ENCODE data around the gene TPI1.
"Not testable (repeated sequence)": the region's sequence is repeated elsewhere in the genome, so short reads cannot be mapped to it uniquely, and the experiment has no call there.

Gene TPI1

DNA sequence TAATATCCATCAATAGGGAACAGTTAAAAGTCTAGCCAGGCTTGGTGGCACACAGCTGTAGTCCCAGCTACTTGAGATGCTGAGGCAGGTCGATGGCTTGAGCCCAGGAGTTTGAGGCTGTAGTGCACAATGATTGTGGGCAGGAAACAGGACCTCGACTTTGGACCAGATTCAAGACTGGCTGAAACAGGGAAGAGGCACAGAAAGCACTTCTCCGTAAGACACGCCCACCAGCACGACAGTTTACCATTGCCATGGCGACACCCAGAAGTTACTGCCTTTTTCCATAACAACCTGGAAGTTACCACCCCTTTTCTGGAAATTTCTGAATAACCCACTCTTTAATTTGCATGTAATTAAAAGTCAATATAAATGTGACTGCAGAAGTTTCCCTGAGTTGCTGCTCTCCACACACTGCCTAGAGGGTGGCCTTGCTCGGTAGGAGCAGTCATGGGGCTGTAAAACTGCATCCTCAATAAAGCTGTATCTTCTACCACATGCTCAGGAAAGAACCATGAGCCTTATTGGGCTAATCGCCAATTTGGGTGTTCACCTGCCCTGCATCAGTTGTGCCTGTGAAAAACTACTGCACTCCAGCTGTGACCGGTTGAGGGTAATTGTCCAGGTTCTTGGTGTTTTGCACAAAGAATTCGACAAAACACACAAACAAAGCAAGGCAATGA lies 32.6 kb downstream of the TPI1 start:
- H3K27ac ChIP-seq (ENCODE audit: low read depth, low read length, severe bottlenecking): no peak overlapping the region
- H3K4me1 ChIP-seq (ENCODE audit: control insufficient read depth, insufficient read depth, low read length, poor library complexity, severe bottlenecking): peaks cover 8% of the 10 kb centered on the region
- H3K9me3 ChIP-seq (ENCODE audit: control insufficient read depth, low read length): no peaks in the 10 kb centered on the region
- H3K36me3 ChIP-seq (ENCODE audit: control insufficient read depth, insufficient read depth, low read length): no peaks in the 10 kb centered on the region
- H3K4me3 ChIP-seq (ENCODE audit: extremely low read depth, insufficient read depth, low read length, poor library complexity, severe bottlenecking): no peak overlapping the region
- 83 to 90% methylated on average over 6 to 10 of the region's 10 CpGs for WGBS, 2 experiments (ENCODE audit: insufficient coverage in 2 of 2)

DNA sequence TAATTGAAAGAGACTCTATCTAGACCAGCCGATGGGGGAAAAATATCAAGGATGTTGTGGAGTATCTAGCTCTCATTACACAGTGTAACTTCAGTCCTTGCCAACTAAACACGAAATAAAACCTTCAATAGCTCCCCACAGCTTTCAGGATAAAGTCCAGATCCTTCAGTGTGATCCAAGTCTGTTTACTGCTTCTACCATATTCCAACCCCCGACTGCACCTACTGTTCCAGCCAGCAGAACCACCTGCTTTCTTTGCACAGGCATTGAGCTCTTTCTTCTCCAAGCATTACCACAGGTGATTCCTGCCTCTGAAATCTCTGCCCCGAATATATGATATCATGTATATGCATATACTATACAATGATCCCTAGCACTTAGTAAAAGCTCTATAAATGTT lies 35.1 kb downstream of the TPI1 start:
- no peak overlapping the region for H3K4me3 ChIP-seq (ENCODE audit: extremely low read depth, insufficient read depth, low read length, poor library complexity, severe bottlenecking)
- WGBS, 2 experiments (ENCODE audit: insufficient coverage in 2 of 2): no CpG with 5 or more reads among the region's 4 CpGs
- no peaks in the 10 kb centered on the region for H3K36me3 ChIP-seq (ENCODE audit: control insufficient read depth, insufficient read depth, low read length)
- H3K27ac ChIP-seq (ENCODE audit: low read depth, low read length, severe bottlenecking): no peak overlapping the region
- peaks cover 14% of the 10 kb centered on the region for H3K4me1 ChIP-seq (ENCODE audit: control insufficient read depth, insufficient read depth, low read length, poor library complexity, severe bottlenecking)
- no peaks in the 10 kb centered on the region for H3K9me3 ChIP-seq (ENCODE audit: control insufficient read depth, low read length)

DNA sequence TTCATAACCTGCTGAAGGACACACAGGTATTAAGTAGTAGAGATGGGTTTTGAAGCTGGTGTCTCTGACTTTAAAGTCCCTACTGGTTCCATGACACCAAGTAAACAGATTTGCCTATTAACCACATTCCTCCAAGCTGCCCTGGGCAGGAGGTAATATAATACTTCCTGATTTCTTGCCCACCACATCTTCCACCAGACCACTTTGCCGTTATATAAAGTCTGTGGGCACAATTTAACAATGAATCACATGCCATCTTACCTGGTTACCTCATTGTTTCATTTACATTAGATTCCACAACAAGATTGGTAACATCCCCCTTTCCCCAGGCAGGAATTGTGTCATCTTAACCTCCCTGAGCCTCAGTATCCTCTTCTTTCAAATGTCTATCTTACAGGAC lies 36.4 kb downstream of the TPI1 start:
- no peak overlapping the region for H3K4me3 ChIP-seq (ENCODE audit: extremely low read depth, insufficient read depth, low read length, poor library complexity, severe bottlenecking)

DNA sequence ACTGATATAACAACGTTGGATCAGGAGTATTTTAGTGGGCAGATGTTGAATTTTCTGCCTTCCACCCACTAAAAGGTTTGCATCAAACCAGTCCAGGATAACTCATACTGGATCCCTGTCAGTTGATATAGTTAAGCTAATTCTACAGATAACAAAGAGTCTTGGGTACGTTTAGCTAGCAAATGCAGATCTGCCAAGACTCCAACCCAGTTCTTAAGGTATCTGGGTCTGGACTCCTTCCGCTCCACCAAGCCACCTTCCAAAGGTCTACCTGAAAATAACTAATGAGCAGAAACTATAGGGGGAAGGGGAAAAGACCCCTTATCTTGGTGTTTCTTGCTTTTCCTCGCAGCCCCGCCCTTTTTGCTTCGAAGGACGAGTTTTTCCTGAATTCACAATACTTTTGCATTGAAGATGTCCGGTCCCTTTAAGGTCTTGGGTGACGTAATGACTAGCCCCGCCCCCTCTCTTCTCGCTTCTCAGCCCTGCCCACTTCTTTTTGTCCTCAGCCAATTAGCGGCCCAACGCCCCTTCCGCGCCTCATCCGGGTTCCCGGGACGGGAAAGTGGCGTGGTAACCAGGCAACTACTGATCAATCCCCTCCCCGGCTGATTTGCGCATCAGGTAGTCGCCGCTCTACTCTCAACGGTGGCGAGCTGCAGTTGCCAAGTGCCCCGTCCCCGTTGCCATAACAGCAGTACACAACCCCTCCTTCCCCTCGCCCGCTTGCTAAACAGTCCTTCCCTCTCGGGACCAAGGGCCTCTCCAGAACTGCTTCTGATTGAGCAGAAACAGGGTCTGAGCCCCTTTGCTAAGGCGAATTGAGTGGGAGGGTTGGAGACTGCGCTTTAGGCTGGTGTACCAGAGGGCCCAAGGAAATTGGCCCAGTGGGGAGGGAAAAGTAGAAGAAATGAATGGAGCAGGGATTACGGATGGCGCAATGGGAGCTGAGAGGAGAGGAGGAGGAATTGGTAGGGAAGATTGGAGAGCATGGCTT lies 37.2 kb downstream of the TPI1 start, which contains the start of gene LRRC23:
Gene LRRC23, plus strand, starts transcription at position 543 of the 997 bp plus-strand sequence. CDS start 812 bp downstream, outside the sequence.
- peak within 1 kb of the TSS; percentile 96 for H3K27ac ChIP-seq (ENCODE audit: low read depth, low read length, severe bottlenecking)
- 5 to 7% methylated on average over 27 to 30 of the region's 34 CpGs for WGBS, 2 experiments (ENCODE audit: insufficient coverage in 2 of 2)
- no peaks in the 10 kb centered on the region for H3K9me3 ChIP-seq (ENCODE audit: control insufficient read depth, low read length)
- H3K4me1 ChIP-seq (ENCODE audit: control insufficient read depth, insufficient read depth, low read length, poor library complexity, severe bottlenecking): peaks cover 14% of the 10 kb centered on the region
- H3K36me3 ChIP-seq (ENCODE audit: control insufficient read depth, insufficient read depth, low read length): no peaks in the 10 kb centered on the region
- peak within 1 kb of the TSS; percentile 54 for H3K4me3 ChIP-seq (ENCODE audit: extremely low read depth, insufficient read depth, low read length, poor library complexity, severe bottlenecking)

More for the DNA sequence above, 36.4 kb downstream of the TPI1 start:
- H3K36me3 ChIP-seq (ENCODE audit: control insufficient read depth, insufficient read depth, low read length): no peaks in the 10 kb centered on the region
- H3K9me3 ChIP-seq (ENCODE audit: control insufficient read depth, low read length): no peaks in the 10 kb centered on the region
- 100% methylated on average over 1 of the region's 1 CpG for WGBS, 2 experiments (ENCODE audit: insufficient coverage in 2 of 2)
- H3K27ac ChIP-seq (ENCODE audit: low read depth, low read length, severe bottlenecking): no peak overlapping the region
- peaks cover 14% of the 10 kb centered on the region for H3K4me1 ChIP-seq (ENCODE audit: control insufficient read depth, insufficient read depth, low read length, poor library complexity, severe bottlenecking)

DNA sequence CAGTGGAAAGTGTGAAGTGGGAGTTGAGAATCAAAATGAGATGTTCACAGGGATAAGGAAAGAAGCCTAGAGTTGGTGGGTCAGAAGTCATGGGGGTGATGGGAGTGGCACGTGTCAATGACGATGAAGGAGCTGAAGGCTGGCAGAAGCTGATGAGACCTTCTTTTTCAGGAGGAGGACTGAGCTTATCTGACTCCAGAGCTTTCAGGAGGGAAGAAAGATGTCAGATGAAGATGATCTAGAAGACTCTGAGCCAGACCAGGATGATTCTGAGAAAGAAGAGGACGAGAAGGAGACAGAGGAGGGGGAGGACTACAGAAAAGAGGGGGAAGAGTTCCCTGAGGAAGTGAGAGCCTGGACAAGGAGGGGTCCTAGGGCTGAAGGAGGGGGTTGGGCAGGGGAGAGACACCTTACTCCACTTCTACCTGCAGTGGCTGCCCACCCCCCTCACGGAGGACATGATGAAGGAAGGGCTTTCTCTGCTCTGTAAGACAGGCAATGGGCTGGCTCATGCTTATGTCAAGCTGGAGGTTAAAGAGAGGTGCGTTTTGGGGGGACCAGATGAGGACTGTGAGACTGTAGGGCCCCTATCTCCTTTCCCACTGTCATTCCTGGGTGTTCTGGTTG lies 38.2 kb downstream of the TPI1 start:
- no peaks in the 10 kb centered on the region for H3K9me3 ChIP-seq (ENCODE audit: control insufficient read depth, low read length)
- WGBS, 2 experiments (ENCODE audit: insufficient coverage in 2 of 2): 64 to 68% methylated on average over 3 to 4 of the region's 5 CpGs
- peak overlapping the region; percentile 54 for H3K4me3 ChIP-seq (ENCODE audit: extremely low read depth, insufficient read depth, low read length, poor library complexity, severe bottlenecking)
- no peaks in the 10 kb centered on the region for H3K36me3 ChIP-seq (ENCODE audit: control insufficient read depth, insufficient read depth, low read length)
- H3K27ac ChIP-seq (ENCODE audit: low read depth, low read length, severe bottlenecking): peak overlapping the region; percentile 96
- H3K4me1 ChIP-seq (ENCODE audit: control insufficient read depth, insufficient read depth, low read length, poor library complexity, severe bottlenecking): peaks cover 14% of the 10 kb centered on the region

DNA sequence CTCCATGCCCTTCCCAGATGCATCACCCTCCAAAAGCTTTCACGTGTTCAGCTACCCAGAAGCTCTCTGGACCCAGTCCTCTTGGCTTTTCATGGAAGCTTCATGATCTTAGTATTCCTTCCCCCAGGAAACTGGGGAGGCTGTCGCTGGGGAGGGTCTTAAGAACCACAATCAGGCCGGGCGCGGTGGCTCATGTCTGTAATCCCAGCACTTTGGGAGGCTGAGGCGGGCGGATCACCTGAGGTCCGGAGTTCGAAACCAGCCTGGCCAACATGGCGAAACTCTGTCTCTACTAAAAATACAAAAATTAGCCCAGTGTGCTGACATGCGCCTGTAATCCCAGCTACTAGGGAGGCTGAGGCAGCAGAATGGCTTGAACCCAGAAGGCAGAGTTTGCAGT lies 40.8 kb downstream of the TPI1 start:
- H3K36me3 ChIP-seq (ENCODE audit: control insufficient read depth, insufficient read depth, low read length); H3K4me3 ChIP-seq (ENCODE audit: extremely low read depth, insufficient read depth, low read length, poor library complexity, severe bottlenecking); H3K9me3 ChIP-seq (ENCODE audit: control insufficient read depth, low read length); H3K27ac ChIP-seq (ENCODE audit: low read depth, low read length, severe bottlenecking): not testable (repeated sequence)
- peaks cover 14% of the 10 kb centered on the region for H3K4me1 ChIP-seq (ENCODE audit: control insufficient read depth, insufficient read depth, low read length, poor library complexity, severe bottlenecking)
- WGBS, 2 experiments (ENCODE audit: insufficient coverage in 2 of 2): 85 to 93% methylated on average over 6 to 10 of the region's 11 CpGs

DNA sequence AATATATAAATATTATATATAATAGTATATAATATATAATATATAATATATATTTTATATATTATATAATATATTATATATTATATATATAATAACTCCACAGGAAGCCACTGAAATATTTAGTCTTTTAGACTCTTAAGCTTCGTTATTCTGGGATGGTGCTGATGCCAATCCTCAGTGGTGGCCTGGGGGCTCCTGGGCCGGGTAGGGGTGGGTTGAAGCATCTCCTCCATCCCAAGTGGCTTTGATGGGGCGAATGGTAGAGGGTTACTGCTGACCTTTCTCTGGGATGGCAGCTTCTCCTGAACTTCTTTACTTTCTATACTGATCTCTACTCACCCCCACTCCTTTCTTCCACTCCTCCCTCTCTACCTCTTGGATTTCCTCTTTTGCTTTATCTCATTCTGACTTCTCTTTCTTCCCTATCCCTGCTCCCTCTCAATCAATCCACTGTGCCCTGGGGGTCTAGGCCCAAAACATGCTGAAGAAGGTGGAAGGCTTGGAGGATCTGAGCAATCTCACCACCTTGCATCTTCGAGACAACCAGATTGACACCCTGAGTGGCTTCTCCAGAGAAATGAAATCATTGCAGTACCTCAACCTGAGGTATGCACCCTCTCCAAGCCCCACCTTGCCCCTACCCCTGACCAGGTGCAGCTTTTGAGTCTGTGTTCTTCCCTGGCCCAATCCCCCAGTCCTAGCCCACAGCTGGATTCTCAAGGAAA lies 42.3 kb downstream of the TPI1 start:
- no peak overlapping the region for H3K27ac ChIP-seq (ENCODE audit: low read depth, low read length, severe bottlenecking)
- 88 to 100% methylated on average over 1 of the region's 4 CpGs for WGBS, 2 experiments (ENCODE audit: insufficient coverage in 2 of 2)
- no peak overlapping the region for H3K4me3 ChIP-seq (ENCODE audit: extremely low read depth, insufficient read depth, low read length, poor library complexity, severe bottlenecking)
- H3K9me3 ChIP-seq (ENCODE audit: control insufficient read depth, low read length): no peaks in the 10 kb centered on the region
- no peaks in the 10 kb centered on the region for H3K36me3 ChIP-seq (ENCODE audit: control insufficient read depth, insufficient read depth, low read length)
- H3K4me1 ChIP-seq (ENCODE audit: control insufficient read depth, insufficient read depth, low read length, poor library complexity, severe bottlenecking): peaks cover 7% of the 10 kb centered on the region

DNA sequence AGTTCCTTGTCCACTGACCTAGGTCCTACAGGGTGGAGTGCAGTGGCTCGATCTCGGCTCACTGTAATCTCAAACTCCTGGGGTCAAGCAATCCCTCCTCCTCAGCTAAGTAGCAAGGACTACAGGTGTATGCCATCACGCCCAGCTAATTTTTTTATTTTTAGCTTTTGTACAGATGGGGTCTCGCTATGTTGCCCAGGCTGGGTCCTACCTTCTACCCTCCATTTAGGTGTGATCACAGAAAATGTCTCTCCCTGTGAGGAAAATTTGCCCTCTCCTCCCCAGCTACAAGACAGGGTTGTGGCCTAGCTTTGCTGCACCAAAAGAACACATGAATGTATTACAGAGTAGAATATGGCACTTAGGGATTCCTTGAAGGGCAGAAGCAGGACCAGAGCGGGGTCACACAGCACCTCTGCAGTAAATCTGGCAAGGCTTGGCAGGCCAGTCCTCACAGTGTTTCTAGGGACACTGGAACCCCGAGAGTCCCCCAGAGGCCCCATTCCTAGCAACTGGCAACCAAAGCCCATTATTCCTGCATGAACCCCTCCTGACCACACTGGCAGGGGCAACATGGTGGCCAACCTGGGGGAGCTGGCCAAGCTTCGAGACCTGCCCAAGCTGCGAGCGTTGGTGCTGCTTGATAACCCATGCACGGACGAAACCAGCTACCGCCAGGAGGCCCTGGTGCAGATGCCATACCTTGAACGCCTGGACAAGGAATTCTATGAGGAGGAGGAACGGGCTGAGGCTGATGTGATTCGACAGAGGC lies 45.0 kb downstream of the TPI1 start:
- no peak overlapping the region for H3K4me3 ChIP-seq (ENCODE audit: extremely low read depth, insufficient read depth, low read length, poor library complexity, severe bottlenecking)
- WGBS, 2 experiments (ENCODE audit: insufficient coverage in 2 of 2): 94 to 97% methylated on average over 13 to 14 of the region's 15 CpGs
- H3K36me3 ChIP-seq (ENCODE audit: control insufficient read depth, insufficient read depth, low read length): peaks cover 11% of the 10 kb centered on the region
- H3K9me3 ChIP-seq (ENCODE audit: control insufficient read depth, low read length): no peaks in the 10 kb centered on the region
- peaks cover 19% of the 10 kb centered on the region for H3K4me1 ChIP-seq (ENCODE audit: control insufficient read depth, insufficient read depth, low read length, poor library complexity, severe bottlenecking)
- no peak overlapping the region for H3K27ac ChIP-seq (ENCODE audit: low read depth, low read length, severe bottlenecking)

DNA sequence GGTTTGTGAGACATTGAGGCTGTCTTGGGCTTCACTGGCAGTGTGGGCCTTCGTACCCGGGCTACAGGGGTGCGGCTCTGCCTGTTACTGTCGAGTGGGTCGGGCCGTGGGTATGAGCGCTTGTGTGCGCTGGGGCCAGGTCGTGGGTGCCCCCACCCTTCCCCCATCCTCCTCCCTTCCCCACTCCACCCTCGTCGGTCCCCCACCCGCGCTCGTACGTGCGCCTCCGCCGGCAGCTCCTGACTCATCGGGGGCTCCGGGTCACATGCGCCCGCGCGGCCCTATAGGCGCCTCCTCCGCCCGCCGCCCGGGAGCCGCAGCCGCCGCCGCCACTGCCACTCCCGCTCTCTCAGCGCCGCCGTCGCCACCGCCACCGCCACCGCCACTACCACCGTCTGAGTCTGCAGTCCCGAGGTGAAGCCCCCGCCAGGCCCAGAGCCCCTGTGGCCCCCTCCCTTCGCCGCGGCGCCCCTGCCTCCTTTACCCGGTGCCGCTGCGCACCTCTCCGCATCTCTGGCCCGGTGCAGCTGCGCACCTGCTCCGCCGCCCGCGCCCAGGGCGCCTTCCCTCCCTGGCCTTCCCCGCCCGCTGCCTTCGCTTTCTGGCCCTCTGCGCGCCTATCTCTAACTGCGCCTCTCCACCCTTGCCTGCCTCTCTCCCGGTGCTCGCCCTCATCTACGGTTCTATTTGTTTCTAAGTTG lies 47.1 kb downstream of the TPI1 start, which contains the start of gene ENO2:
Gene ENO2, plus strand, starts transcription at position 335 of the 701 bp plus-strand sequence. CDS start 1,253 bp downstream, outside the sequence.
- Histone ChIP-seq H3K27ac (ENCODE audit: low read depth, low read length, severe bottlenecking) (no peak within 1 kb of the TSS), H3K36me3 (ENCODE audit: control insufficient read depth, insufficient read depth, low read length) (peaks cover 18% of the 10 kb centered on the region), H3K9me3 (ENCODE audit: control insufficient read depth, low read length) (no peaks in the 10 kb centered on the region), H3K4me3 (ENCODE audit: extremely low read depth, insufficient read depth, low read length, poor library complexity, severe bottlenecking) (peak within 1 kb of the TSS; percentile 59), H3K4me1 (ENCODE audit: control insufficient read depth, insufficient read depth, low read length, poor library complexity, severe bottlenecking) (peaks cover 21% of the 10 kb centered on the region)
- 1 to 2% methylated on average over 45 to 57 of the region's 68 CpGs for WGBS, 2 experiments (ENCODE audit: insufficient coverage in 2 of 2)

All from mesodermal cell (in vitro differentiated cells).